PFSK-1 (cell line): ENCODE results near the gene COL4A2.

Experiments
- POLR2AphosphoS5 ChIP-seq: IDR thresholded peaks from 2 replicates; pipeline ENCODE4 v1.6.1; 2012; ENCODE audit warnings: low read depth, mild to moderate bottlenecking, control low read depth, low read length, moderate library complexity
- REST ChIP-seq, 2 experiments: IDR thresholded peaks; 2 replicates each; pipeline versions ENCODE4 v1.6.1 to v1.8.0; 2011 to 2012; ENCODE audit warnings: low read depth in 2 of 2, low read length in 2 of 2, control low read depth in 1 of 2, inconsistent platforms in 1 of 2, mild to moderate bottlenecking in 1 of 2, moderate library complexity in 1 of 2; ENCODE audit not compliant: insufficient read depth in 1 of 2
- SIN3A ChIP-seq: IDR thresholded peaks from 2 replicates; pipeline ENCODE4 v1.6.1; 2012; ENCODE audit warnings: mild to moderate bottlenecking, low read length, moderate library complexity, borderline replicate concordance; ENCODE audit not compliant: insufficient read depth

GRCh38 chr13:110336108-110336507 lies 29.0 kb downstream of the COL4A2 start:
- TF ChIP-seq POLR2AphosphoS5 (no peak), REST (IDR thresholded peaks at IDR 0.05; ENCODE audit: insufficient read depth in 1 of 2, low read depth in 2 of 2, low read length in 2 of 2) (no peak), SIN3A (no peak)
